GM19468 (cell line): ENCODE data around the gene ARHGAP27.

Experiments used
- ATAC-seq: cut with Tn5 transposase; IDR thresholded peaks from one replicate; pipeline ENCODE4 v1.9.1; 2021; ENCODE audit warnings: mild to moderate bottlenecking, moderate library complexity, moderate number of reproducible peaks; ENCODE audit not compliant: unreplicated experiment; ENCODE audit errors: extremely low read depth

The ARHGAP27 gene

DNA sequence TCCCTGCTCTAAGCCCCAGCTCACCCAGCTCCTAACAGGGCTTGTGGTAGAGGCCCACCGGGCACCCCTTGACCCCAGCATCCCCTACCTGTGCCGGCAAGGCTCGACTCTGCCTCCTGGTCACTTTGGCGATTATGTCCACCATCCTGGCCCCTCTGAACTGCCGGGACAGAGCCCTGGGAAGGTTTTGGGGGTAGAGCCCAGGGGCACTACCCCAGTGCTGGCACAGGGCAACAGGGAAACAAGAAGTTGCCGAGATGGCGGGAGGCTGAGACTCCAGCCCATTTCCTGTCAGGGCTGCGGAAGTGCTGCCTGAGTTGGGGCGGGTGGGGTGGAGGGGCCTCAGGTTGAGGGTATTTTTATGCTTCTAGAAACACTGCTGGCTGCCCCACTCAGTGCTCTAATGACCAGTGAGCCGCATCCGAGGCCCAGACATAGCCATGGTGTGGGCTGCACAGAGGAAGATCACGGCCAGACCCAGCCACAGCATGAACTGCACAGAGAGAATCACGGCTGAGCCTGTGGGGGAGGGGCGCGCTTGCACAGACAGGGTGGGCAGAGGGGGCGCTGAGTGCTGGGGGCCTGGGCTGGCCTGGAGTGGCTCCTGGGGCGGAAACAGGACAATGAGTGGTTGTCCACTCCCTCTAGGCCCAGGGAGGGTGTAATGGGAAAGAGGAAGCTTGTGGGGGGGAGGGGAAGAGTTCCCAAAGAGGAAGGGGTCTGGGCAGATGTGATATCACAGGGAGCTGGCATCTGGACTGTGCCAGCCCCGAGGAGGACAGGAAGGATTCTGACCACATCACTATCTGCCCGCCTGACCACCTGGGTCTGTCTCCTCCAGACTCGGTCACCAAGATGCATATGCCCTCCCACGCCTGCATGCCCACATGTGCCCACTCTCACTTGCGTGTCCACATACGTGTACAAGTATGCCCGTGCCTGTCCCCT lies 22.3 kb downstream of the ARHGAP27 start:
- ATAC-seq, result no peak

- no peak for ATAC-seq
These were observed 23.0 kb downstream of the ARHGAP27 start for GRCh38 chr17:45409659-45410076.

GRCh38 chr17:45408611-45409421 lies 23.9 kb downstream of the ARHGAP27 start:
- no peak for ATAC-seq

DNA sequence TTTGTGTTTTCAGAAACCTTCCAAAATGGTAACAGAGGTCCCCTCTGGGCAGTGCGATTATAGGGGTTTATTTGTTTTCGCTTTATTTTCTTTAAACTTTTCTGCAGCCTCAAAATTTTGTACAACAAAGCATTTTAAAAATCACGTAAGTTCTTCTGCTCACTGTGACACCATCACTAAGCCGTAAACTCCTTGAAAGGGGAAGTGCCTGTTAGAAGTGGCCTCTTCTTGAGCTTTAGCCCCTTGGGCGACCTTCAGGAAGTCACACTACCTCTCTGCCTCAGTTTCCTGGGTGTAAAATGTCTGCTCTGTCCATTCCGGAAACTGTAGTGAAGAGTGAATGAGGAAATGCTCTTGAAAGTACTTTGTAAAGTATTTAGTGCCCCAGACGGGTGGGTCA lies 26.6 kb downstream of the ARHGAP27 start:
- no peak for ATAC-seq

DNA sequence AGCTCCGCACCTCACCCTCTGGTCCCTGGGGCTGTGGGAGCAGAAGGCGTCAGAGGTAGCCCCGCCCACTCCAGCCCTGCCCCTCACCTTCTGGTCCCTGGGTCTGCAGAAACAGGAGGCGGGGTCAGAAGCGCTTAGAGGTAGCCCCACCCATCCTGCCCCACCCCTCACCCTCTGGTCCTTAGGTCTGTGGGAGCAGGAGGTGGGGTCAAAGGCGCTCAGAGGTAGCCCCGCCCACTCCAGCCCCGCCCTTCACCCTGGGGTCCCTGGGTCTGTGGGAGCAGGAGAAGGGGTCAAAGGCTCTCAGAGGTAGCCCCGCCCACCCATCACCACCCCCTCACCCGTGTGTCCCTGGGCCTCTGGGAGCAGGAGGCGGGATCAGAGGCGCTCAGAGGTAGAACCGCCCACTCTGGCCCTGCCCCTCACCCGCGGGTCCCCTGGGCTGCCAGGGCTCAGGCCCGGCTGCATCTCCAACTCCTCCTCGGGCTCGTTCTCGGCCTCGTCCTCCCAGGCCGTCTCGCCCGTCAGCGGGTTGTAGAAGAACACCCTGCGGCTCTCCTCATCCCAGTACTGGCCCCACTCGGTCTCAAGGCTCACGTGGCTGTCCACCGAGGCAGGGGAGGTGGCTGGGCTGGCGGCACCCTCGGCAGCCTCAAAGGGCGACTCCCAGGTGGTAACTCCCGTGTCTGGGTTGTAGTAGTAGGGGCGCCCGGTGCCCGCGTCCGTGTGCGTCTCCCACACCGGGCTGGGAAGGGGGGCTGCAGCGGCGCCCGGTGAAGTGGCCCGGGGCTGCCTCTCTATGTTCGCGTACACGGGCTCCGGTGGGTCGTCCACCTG lies 27.2 kb downstream of the ARHGAP27 start:
- ATAC-seq, result no peak

DNA sequence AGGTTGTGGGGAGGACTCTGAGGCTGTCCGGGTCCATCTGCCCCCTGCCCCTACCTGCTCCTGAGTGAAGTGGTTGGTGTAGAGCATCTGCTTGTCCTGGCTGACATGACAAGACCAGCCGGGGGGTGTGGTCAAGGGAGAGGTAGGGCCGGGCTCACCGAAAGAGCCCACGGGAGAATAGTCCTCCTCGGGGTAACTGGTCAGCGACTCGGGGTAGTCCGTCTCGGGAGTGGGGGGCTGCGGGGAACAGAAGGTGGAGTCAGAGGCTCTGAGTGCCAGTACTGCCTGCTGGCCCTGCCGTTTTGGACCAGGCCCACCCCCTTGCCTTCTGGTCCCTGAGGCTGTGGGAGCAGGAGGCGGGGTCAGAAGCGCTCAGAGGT lies 27.8 kb downstream of the ARHGAP27 start:
- ATAC-seq, result no peak

DNA sequence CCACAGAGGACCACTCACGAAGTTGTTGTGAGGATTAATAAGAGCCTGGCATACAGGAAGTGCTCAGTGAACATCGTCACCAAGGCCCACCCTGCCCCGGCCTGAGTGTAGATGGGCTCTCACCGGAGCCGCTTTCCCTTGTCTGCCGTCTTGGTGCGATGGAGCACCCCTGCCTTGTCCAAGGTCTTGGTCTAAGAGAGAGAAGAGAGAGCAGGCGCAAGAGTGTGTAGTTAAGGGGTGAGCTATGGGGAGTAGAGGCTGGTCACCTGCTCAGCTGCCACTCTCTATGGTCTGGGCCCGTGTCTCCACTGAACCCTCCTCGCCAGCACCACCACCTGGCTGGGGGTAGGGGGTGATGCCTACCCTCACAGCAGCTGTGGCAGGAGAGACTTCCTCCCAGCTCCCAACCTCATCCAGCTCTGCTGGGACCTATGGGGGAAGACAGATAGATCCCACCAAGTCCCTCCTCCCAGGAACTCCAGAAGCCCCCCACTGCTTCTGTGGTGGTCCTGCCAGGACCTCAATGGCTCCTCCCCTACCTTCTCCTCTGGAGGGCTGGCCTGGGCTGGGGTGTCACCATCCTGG lies 28.7 kb downstream of the ARHGAP27 start:
- ATAC-seq, result no peak

DNA sequence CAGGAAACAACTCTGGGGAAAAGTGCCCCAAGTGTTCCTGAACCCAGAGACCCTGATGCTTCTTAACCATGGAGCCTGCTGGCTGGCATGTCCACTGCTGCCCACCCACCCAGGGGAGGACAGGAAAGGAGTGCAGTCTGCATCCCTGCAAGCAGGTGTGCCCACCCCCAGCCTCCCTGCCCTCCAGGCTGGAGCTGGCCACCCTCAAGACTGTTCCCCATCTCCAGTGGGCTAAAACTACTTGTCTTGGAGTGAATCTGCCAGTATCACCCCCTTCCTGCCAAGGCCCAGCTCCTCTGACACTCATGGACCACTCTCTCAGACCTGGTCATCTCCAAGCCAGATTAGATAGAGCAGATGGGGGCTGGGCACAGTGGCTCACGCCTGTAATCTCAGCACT lies 29.8 kb downstream of the ARHGAP27 start:
- no peak for ATAC-seq

- no peak for ATAC-seq
These were observed 33.9 kb downstream of the ARHGAP27 start for GRCh38 chr17:45398800-45399199.

DNA sequence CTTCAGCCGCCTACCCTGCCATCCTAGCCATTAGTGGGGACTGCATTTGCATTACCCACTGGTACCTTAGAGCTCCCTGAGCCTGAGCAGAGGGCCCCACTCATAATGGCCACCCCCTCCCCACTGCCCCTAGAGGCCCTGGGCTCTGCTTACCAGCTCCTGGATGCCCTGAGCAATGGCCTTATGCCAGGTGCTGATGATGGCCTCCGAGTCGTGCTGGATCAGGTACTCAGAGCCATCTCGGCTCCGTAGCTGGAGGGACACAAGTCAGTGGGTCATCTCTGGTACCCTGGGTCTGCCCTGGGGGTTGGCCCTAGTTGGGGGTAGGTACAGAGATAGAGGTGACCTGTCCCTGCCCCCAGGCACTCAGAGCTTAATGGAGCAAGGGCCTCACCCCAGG lies 34.9 kb downstream of the ARHGAP27 start:
- ATAC-seq, result no peak

DNA sequence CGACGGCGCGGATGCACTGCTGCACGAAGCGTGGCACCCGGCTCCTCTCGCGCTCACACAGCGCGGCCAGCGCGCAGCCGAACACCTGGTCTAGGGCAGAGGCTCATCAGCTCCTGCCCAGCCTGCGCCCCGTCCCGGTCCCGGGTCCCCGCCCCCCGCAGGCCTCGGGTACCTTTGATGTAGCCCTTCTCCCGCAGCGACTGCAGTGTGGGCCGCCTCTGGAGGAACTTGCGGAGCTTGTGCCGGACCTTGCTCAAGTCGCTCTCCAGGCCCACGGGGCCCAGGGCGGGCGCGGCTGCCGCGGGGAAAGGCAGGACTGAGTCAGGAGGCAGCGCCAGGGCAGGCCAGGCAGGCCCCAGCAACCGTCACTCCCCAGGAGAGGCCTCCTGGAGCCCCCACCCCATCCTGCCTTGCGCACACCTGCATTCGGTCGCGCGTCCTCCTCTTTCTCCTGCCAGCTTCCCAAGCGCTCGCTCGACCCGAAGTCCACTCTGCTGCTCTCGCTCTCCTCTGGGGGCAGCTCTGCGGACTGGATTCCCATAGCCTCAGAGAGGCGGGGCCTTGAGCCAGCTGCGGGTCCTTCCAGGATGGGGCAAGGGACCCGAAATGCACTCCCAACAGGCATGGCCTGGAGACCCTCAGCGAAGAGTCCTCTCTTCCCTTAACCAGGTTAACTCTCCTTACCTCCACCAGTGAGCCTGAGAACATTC lies 36.0 kb downstream of the ARHGAP27 start:
- ATAC-seq, result no peak

DNA sequence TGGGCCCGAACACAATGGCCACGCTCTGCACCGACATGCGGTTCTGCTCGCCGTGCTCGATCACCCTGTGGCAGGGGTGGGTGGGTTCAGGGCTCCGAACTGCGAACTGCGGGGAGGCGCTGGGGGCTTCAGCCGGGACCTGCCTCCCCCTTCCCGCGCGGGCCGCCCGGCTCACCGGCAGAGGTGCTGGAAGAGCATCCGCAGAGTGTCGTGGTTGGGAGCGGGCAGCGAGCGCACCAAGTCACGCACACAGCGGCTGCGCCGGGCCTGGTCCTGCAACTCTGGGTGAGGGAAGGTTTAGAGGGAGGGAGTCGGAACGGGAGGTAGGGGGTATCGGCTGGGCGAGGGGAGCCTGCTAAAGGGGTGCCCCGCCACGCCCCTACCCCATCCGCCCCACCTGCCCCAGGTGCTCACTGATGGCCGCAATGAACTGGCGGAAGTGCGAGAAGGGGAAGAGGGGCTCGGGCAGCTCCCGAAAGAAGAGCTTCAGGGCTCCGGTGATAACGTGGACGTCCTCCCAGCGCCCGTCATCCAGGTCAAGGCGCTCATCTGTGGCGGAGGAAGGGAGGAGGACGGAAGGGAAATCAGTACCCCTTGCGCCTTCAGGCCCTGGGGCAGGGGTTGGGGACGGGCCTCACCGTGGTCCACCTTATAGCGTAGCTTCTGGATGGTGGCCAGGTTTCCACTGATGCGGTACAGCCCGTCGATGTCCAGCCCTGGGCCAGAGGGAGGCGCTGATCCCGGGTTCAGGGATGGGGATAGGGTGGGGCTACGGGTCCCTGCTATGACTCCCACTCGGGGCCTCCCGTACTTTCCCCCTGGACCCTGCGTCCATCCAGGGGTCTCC lies 36.9 kb downstream of the ARHGAP27 start:
- ATAC-seq, result no peak

GRCh38 chr17:45394913-45395568 lies 37.6 kb downstream of the ARHGAP27 start:
- no peak for ATAC-seq

DNA sequence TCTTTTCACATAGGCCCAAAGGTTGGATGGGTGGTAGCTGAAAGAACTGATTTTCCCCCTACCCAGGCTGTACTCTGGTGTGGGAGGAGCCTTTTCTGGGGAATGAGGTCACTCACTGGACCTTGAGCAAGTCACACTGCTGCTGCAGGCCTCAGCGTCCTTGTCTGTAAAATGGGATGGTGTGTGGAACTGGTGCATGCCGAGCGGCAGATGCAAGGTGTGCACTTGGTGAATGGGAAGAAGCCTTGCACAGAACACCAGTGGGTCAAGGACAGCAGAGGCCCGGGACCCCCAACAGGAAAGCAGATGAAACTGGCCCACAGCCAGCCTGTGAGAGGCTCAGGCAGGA lies 38.1 kb downstream of the ARHGAP27 start:
- ATAC-seq, result no peak

DNA sequence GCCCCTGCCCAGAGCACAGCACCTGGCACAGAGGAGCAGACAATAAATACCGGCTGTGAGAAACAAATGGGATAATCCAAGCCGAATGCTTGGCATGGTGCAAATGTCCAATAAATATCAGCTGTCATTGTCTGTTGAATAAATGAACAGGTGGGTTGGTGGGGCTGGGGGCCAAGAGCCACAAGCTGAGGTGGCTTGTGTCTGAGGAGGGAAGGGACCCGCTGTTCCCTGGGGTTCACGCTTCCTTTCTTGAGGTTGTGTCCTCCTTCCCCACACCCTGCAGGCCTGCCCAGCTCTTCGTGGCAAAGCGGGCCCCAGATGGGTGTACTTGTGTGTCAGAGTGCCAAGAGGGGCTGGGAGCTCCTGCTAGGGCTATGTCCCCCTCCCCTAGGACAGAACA lies 38.6 kb downstream of the ARHGAP27 start:
- no peak for ATAC-seq

DNA sequence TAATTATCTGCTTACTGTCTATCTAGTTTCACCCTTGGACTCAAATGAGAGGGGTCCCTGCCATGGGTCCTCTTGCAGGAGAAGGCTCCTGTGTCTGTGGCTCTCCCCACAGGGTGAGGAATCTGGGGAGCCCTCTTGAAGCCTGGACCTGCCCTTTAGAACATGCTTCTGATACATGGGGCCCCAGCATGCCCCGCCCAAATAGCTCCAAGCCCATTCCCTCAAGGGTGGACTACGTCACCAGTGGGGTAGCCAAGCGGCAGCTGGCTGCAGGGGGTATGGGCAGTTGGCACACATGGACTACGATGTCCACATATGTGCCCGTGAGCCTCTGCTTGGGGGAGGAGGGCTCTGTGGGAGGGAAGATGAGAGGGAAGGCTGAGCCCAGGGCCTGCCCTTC lies 39.3 kb downstream of the ARHGAP27 start:
- ATAC-seq, result no peak

GRCh38 chr17:45391918-45392317 lies 40.8 kb downstream of the ARHGAP27 start:
- no peak for ATAC-seq

- no peak for ATAC-seq
These were observed 41.4 kb downstream of the ARHGAP27 start for GRCh38 chr17:45391291-45391690.
